IPS-11a (cell line): ENCODE results near the gene ATP2A1.
"Not testable (repeated sequence)": the region's sequence is repeated elsewhere in the genome, so short reads cannot be mapped to it uniquely, and the experiment has no call there.

ENCODE experiments used
- H3K4me3 ChIP-seq: one replicate; pipeline ENCODE4 v1.5.1; 2013; ENCODE audit warnings: low read depth, low read length, control low read depth

ATP2A1 gene

DNA sequence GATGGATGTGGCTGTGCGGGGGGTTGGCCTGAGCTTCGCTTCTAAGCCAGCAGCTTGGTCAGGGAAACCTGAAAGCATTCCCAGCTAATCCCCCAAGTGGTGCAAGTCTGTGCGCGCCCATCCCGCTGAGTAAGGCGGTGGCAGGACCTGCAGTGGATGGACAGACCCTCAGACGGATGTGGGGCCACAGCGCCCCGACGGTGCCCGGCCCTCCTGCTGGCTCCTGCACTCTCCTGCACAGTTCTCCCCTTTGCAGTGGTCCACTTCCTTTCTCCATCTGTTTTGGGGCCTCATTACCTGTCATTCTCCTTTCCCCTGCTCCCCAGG is 2.3 kb downstream of the ATP2A1 start:
- H3K4me3 ChIP-seq = peak overlapping the region; percentile 21

GRCh38 chr16:28880955-28881354 is 2.7 kb downstream of the ATP2A1 start:
- H3K4me3 ChIP-seq = no peak overlapping the region

DNA sequence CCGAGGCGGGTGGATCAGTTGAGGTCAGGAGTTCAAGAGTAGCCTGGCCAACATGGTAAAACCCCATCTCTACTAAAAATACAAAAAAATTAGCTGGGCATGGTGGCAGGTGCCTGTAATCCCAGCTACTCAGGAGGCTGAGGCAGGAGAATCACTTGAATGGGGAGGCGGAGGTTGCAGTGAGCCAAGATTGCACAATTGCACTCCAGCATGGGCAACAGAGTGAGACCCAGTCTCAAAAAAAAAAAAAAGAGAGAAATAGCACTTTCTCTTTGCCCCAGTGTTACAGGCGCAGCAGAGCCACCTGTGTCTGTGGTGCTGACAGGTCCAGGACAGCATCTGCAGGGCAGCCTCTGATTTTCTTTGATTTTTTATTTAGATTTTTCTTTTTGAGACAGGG is 3.3 kb downstream of the ATP2A1 start:
- H3K4me3 ChIP-seq = not testable (repeated sequence)

GRCh38 chr16:28882551-28883160 is 4.4 kb downstream of the ATP2A1 start:
- H3K4me3 ChIP-seq = no peak overlapping the region

DNA sequence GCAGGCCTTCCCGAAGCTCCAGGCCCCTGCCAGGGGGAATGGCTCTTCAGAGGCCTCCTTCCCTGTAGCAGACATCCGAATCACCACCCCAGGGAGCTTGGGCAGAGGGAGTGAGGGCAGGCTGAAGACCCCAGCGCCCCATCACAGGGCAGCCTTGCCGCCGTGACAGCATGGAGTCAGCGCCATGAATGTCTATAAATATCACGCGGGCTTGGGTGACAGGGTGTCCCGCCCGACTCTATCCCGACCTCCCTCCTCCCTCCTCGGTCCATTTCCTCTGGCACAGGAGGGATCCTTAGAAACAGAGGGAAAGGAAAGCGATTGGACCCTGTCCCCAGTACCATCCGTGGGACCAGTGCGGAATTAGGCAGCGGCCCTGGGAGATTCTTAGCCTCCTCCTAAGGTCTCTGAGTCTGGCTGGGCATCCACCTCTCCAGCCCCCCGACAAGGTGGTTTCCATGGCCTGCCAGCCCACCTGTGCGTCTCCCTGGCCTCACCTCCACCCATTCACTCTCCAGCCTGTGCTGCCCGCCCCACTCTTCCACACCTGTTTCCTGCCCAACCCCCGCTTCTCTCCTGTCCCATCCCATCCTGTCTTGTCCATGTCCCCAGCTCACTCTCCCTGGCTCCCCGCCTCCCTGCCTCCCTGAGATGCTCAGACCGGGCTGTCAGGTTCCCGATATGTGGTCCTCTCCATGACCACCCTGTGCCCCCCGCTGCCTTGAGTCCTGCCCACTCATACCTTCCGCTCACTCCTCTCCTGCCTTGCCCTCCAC is 5.1 kb downstream of the ATP2A1 start:
- H3K4me3 ChIP-seq = no peak overlapping the region

GRCh38 chr16:28884045-28884444 is 5.8 kb downstream of the ATP2A1 start:
- H3K4me3 ChIP-seq = no peak overlapping the region

- H3K4me3 ChIP-seq = no peak overlapping the region
Measured at GRCh38 chr16:28886945-28887344, 8.7 kb downstream of the ATP2A1 start.

- not testable (repeated sequence) for H3K4me3 ChIP-seq
Measured at GRCh38 chr16:28890355-28890754, 12.1 kb downstream of the ATP2A1 start.

DNA sequence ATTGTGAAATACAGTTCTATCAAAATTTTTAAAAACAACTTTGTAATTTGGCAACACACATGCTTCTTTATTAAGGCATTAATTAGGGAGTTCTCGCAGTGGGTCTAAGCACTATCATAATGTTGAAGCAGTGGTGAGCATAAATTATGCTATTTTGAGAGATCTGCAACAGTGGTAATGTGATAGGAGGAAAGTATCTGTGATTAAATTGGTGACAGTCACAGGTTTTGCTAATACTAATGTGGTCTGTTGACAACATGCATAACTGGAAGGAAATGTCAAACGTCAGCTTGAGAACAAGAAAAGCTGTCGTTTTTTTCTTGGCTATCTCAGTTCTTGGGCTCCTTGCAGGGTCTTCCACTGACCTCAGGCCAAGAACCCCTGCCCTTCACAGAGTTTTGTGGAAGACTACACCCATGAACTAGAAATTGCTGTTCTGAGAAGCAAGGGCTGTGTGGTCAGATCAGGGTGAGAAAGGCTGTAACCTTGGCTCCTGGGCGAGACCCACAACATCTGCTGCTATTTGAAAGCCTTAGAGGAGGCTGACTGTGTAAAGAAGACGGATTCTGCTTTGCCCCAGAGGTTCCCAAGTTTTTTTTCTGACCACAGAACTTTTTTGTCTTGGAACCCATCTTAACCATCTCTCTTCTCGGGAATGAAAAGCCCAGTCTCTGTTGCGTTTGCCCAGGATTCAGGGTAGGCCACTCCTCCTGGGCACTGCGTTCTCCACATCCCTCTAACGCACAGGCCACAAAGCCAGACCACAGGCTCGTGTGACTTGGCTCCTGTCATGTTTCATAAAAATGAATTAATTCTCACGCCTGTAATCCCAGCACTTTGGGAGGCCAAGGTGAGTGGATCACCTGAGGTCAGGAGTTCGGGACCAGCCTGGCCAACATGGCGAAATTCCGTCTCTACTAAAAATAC is 13.9 kb downstream of the ATP2A1 start:
- no peak overlapping the region for H3K4me3 ChIP-seq

- H3K4me3 ChIP-seq = no peak overlapping the region
Measured at GRCh38 chr16:28893291-28893690, 15.0 kb downstream of the ATP2A1 start.

DNA sequence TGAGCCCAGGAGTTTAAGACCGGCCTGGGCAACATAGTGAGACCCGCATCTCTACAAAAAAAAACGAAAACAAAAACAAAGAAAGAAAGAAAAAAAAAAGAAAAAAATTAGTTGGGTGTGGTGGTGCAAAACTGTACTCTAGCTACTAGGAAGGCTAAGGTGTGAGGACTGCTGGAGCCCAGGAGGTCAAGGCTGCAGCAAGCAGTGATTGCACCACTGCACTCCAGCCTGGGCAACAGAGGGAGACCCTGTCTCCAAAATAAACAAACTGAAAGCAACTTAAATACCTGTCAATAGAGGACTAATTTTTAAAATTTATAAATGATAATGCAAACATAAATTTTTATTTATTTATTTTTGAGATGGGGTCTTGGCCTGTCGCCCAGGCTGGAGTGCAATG is 17.3 kb downstream of the ATP2A1 start:
- no peak overlapping the region for H3K4me3 ChIP-seq

DNA sequence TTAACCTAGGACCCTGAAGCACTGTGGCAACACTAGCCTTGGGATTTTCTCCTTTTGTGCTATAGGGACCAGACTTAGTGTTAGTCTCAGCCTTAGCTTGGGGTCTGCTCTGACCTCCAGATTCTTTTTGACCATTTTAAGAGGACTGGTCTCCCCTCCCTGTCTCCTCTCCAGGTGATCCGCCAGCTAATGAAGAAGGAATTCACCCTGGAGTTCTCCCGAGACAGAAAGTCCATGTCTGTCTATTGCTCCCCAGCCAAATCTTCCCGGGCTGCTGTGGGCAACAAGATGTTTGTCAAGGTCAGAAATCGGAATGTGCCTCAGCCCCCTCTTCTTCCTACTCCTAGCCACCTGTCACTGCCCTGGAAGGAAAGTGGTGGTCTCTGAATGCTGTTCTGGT is 19.5 kb downstream of the ATP2A1 start:
- H3K4me3 ChIP-seq = no peak overlapping the region

DNA sequence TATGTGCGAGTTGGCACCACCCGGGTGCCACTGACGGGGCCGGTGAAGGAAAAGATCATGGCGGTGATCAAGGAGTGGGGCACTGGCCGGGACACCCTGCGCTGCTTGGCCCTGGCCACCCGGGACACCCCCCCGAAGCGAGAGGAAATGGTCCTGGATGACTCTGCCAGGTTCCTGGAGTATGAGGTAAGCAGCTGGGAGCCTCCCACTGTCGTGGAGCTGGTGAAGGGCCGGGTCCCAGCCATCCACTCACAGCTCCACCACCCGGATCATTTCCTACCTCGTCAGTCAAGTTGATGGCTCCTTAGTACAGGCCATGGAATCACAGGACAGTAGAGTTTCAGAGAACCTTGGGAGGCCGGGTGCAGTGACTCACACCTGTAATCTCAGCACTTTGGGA is 20.0 kb downstream of the ATP2A1 start:
- H3K4me3 ChIP-seq = no peak overlapping the region

DNA sequence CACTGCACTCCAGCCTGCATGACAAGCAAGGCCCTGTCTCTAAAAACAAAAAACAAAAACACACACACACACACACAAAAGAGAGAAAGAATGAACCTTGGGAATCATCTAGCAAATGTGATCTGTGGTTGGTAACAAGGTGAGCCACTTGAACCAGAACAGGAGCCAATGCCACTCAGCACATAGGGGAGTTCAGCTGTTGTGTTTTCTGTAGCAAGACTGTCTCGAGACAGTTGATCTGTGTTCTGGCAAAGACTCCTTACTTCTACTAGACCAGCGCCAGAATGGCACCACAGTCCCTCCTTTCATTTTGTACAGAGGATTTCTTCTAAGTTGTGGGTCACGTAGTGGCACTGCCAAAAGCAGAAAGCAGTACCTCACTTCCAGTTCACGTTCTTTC is 20.7 kb downstream of the ATP2A1 start:
- no peak overlapping the region for H3K4me3 ChIP-seq

DNA sequence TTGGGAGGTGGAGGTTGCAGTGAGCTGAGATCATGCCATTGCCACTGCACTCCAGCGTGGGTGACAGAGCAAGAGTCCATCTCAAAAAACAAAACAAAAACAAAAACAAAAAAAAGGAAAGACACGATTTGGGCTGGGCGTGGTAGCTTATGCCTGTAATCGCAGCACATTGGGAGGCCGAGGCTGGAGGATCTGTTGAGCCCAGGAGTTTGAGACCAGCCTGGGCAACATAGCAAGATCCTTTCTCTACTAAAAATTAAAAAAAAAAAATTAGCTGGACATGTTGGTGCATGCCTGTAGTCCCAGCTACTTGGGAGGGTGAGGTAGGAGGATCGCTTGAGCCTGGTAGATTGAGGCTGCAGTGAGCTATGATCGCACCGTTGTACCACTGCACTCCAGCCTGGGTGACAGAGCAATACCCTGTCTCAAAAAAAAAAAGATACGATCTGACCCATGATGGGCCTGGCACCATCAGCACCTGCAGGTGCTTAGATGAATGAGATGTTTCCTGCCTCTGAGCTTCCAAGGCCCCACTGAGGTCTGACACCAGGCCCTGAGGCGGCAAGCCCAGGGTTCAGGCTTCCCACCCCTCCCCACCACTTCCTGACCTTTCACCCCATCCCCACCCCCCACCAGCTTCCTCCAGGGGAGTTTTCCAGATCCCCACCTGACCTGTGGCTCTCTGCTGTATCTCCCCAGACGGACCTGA is 21.7 kb downstream of the ATP2A1 start:
- no peak overlapping the region for H3K4me3 ChIP-seq

GRCh38 chr16:28900601-28901000 is 22.3 kb downstream of the ATP2A1 start:
- no peak overlapping the region for H3K4me3 ChIP-seq

- no peak overlapping the region for H3K4me3 ChIP-seq
Measured at GRCh38 chr16:28901862-28902261, 23.6 kb downstream of the ATP2A1 start.

DNA sequence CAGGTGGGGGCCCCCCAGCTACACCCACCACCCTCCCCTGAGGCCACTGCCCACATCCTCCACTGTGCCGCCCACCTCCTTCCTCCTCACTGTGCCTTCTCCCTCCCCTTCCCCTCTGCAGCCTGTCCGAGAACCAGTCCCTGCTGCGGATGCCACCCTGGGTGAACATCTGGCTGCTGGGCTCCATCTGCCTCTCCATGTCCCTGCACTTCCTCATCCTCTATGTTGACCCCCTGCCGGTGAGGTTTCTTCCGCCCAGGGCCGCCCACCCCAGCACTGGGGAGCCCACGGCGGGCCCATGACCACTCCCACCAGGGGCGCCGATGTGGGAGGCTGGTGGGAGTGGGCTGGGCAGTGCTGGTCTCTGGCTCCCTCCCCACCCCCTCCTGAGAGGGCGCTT is 24.6 kb downstream of the ATP2A1 start:
- no peak overlapping the region for H3K4me3 ChIP-seq

GRCh38 chr16:28903344-28904042 is 25.2 kb downstream of the ATP2A1 start:
- H3K4me3 ChIP-seq = no peak overlapping the region

DNA sequence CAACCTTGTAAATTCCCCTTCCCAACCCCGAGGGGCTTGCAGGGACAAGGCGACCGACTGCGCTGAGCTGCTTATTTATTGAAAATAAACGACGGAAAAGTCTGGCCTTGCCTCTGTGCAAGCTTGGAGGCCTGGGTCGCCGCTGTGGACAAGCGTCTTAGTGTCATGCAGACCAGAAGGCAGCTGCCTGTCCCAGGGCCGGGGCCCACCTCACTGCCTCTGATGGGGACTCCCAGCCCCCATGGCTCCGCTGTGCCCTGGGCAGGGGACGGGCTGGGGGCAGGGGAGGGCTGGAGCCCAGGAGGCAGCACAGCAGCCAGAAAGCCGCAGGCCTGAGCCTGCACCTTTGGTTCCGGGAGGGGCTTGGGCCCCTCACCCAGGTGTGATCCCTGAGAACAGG is 26.1 kb downstream of the ATP2A1 start:
- H3K4me3 ChIP-seq = no peak overlapping the region

- H3K4me3 ChIP-seq = no peak overlapping the region
Measured at GRCh38 chr16:28904828-28905227, 26.5 kb downstream of the ATP2A1 start.
